ENCODE results near the gene ASIC2. TPM values are rescaled to one million over a fixed set of nuclear protein-coding genes. Genes with fewer than 3 reads are reported as not detected.

ASIC2 gene
- total RNA-seq, 1 experiment from 2014 or later: 0.11 TPM

DNA sequence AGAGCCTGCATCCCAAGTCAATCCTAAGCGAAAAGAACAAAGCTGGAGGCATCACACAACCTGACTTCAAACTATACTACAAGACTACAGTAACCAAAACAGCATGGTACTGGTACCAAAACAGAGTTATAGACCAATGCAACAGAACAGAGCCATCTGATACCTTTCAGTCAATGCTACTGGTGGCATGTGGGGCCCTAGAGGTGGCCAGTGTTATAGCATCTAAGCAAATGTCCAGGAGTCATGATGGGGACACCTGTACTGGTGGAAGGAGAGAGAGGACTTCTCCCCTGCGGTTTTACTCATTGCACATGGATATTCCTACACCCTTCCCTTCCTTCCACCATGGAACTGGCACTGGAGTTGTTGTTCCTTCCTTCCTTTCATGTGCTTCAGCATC, 6.0 kb upstream of the ASIC2 start:
- Histone ChIP-seq H3K9me2 (replicated peaks; ENCODE audit: low read length) (no peaks in the 10 kb centered on the region), H4K20me1 (ENCODE audit: low read length) (no peaks in the 10 kb centered on the region), H3K9ac (ENCODE audit: low read length) (no peak overlapping the region), H3K4me2 (ENCODE audit: low read length) (no peak overlapping the region), H3F3A (ENCODE audit: low read length, unreplicated experiment) (no peaks in the 10 kb centered on the region), H3K4me1 (ENCODE audit: insufficient read depth, low read length) (peaks cover 13% of the 10 kb centered on the region), H3K27me3 (ENCODE audit: low read length) (0 out of 2 replicates have a peak, but pooled peaks cover 5% of the 10 kb centered on the region), H3K27ac (ENCODE audit: low read length) (no peak overlapping the region), H3K9me3 (ENCODE audit: low read length) (no peaks in the 10 kb centered on the region), H3K79me2 (ENCODE audit: low read length) (no peaks in the 10 kb centered on the region), H3K36me3 (ENCODE audit: low read depth, low read length) (no peaks in the 10 kb centered on the region), H2AFZ (ENCODE audit: low read length) (no peak overlapping the region), H3K4me3 (ENCODE audit: low read length) (no peak overlapping the region)
- ChIA-PET POLR2A (ENCODE audit: unreplicated experiment) (no interaction called here), CTCF (no interaction called here)
- no TSS peak for BruUV-seq (replicated peaks)
- TF ChIP-seq, protein P1, sequence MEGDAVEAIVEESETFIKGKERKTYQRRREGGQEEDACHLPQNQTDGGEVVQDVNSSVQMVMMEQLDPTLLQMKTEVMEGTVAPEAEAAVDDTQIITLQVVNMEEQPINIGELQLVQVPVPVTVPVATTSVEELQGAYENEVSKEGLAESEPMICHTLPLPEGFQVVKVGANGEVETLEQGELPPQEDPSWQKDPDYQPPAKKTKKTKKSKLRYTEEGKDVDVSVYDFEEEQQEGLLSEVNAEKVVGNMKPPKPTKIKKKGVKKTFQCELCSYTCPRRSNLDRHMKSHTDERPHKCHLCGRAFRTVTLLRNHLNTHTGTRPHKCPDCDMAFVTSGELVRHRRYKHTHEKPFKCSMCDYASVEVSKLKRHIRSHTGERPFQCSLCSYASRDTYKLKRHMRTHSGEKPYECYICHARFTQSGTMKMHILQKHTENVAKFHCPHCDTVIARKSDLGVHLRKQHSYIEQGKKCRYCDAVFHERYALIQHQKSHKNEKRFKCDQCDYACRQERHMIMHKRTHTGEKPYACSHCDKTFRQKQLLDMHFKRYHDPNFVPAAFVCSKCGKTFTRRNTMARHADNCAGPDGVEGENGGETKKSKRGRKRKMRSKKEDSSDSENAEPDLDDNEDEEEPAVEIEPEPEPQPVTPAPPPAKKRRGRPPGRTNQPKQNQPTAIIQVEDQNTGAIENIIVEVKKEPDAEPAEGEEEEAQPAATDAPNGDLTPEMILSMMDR (conservative IDR thresholded peaks at IDR 0.05; ENCODE audit: low read depth, low read length): no peak
- TF ChIP-seq EZH2 (IDR thresholded peaks at IDR 0.05; ENCODE audit: low read length, unreplicated experiment): no peak
- TF ChIP-seq EZH2phosphoT487 (IDR thresholded peaks at IDR 0.05; ENCODE audit: borderline replicate concordance, low read length): no peak
- no peak for ATAC-seq
- DNase-seq: no peak
- intact Hi-C loops (cut with micrococcal nuclease): no loop called here

DNA sequence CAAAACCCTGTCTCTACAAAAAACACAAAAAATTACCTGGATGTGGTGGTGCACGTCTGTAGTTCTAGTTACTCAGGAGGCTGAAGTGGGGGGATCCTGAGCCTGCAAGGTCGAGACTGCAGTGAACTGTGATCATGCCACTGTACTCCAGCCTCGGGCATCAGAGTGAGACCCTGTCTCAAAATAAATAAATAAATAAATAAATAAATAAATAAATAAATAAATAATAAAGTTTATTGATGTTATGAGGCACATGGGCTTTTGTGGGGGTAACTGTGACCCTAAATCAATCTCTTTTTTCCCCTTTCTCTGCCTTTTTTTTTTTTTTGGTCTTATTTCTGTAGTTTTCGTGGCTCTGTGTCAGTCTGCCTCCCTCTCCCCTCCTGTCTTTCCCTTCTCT, 4.5 kb upstream of the ASIC2 start:
- CTCF ChIA-PET: no interaction called here
- H2AFZ ChIP-seq (ENCODE audit: low read length): no peak overlapping the region
- DNase-seq: no peak
- no peaks in the 10 kb centered on the region for H3K79me2 ChIP-seq (ENCODE audit: low read length)
- H4K20me1 ChIP-seq (ENCODE audit: low read length): no peaks in the 10 kb centered on the region
- H3K36me3 ChIP-seq (ENCODE audit: low read depth, low read length): no peaks in the 10 kb centered on the region
- no TSS peak for BruUV-seq (replicated peaks)
- intact Hi-C loops (cut with micrococcal nuclease): no loop called here
- H3F3A ChIP-seq (ENCODE audit: low read length, unreplicated experiment): no peaks in the 10 kb centered on the region
- no peak for ATAC-seq
- H3K9me2 ChIP-seq (replicated peaks; ENCODE audit: low read length): no peaks in the 10 kb centered on the region
- no peak overlapping the region for H3K27ac ChIP-seq (ENCODE audit: low read length)
- no peak for TF ChIP-seq EZH2 (IDR thresholded peaks at IDR 0.05; ENCODE audit: low read length, unreplicated experiment)
- no peak for TF ChIP-seq EZH2phosphoT487 (IDR thresholded peaks at IDR 0.05; ENCODE audit: borderline replicate concordance, low read length)
- TF ChIP-seq, protein P1 (conservative IDR thresholded peaks at IDR 0.05; ENCODE audit: low read depth, low read length): no peak
- H3K9ac ChIP-seq (ENCODE audit: low read length): no peak overlapping the region
- POLR2A ChIA-PET (ENCODE audit: unreplicated experiment): no interaction called here
- H3K9me3 ChIP-seq (ENCODE audit: low read length): no peaks in the 10 kb centered on the region
- peaks cover 9% of the 10 kb centered on the region for H3K4me1 ChIP-seq (ENCODE audit: insufficient read depth, low read length)
- H3K4me3 ChIP-seq (ENCODE audit: low read length): no peak overlapping the region
- peaks cover 8% of the 10 kb centered on the region; the same call in 1 of the 2 replicates for H3K27me3 ChIP-seq (ENCODE audit: low read length)
- no peak overlapping the region for H3K4me2 ChIP-seq (ENCODE audit: low read length)

DNA sequence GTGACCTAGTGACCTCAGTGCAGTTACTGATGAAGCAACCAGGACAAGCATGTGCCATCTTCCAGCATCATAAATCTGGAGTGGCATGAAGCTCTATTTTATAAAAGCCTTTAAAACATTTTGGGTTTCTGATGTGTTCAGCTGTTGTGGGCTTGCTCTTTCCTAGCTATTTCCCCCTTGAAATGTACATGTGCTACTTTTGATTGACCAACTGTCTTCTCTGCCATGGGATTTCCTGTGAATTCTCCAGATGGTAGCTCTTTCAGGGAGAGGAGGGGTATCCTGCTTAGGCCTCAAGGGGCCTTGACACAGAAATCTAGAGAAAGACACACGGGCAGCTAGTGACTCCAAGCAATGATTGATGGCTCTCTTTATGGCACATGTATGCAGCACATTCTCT, 1.9 kb upstream of the ASIC2 start:
- Histone ChIP-seq H3K27me3 (ENCODE audit: low read length) (peaks cover 8% of the 10 kb centered on the region; the same call in 1 of the 2 replicates), H3K4me2 (ENCODE audit: low read length) (no peak overlapping the region), H2AFZ (ENCODE audit: low read length) (no peak overlapping the region), H3K9me3 (ENCODE audit: low read length) (no peaks in the 10 kb centered on the region), H3K4me1 (ENCODE audit: insufficient read depth, low read length) (no peaks in the 10 kb centered on the region), H3K9me2 (replicated peaks; ENCODE audit: low read length) (no peaks in the 10 kb centered on the region), H4K20me1 (ENCODE audit: low read length) (no peaks in the 10 kb centered on the region), H3K36me3 (ENCODE audit: low read depth, low read length) (no peaks in the 10 kb centered on the region), H3F3A (ENCODE audit: low read length, unreplicated experiment) (no peaks in the 10 kb centered on the region), H3K27ac (ENCODE audit: low read length) (no peak overlapping the region), H3K9ac (ENCODE audit: low read length) (no peak overlapping the region), H3K4me3 (ENCODE audit: low read length) (no peak overlapping the region), H3K79me2 (ENCODE audit: low read length) (no peaks in the 10 kb centered on the region)
- no peak for ATAC-seq
- TF ChIP-seq EZH2 (IDR thresholded peaks at IDR 0.05; ENCODE audit: low read length, unreplicated experiment) (no peak), EZH2phosphoT487 (IDR thresholded peaks at IDR 0.05; ENCODE audit: borderline replicate concordance, low read length) (no peak)
- TF ChIP-seq, protein P1 (conservative IDR thresholded peaks at IDR 0.05; ENCODE audit: low read depth, low read length): no peak
- ChIA-PET CTCF (no interaction called here), POLR2A (ENCODE audit: unreplicated experiment) (no interaction called here)
- BruUV-seq (replicated peaks): no TSS peak
- intact Hi-C loops (cut with micrococcal nuclease): no loop called here
- no peak for DNase-seq
